PC-9 (cell line): ENCODE data around the gene CEP20.

Source experiments
- CTCF ChIP-seq: fragments of 200-600 bp; sonication (generic); conservative IDR thresholded peaks from 2 replicates; pipeline ENCODE4 v1.6.1; 2017; ENCODE audit warnings: mixed run types, antibody characterized with exemption, mild to moderate bottlenecking, moderate library complexity
- EZH2 ChIP-seq: fragments of 200-600 bp; sonication (generic); IDR thresholded peaks from 2 replicates; pipeline ENCODE4 v1.8.0; 2017; ENCODE audit warnings: antibody characterized with exemption, low read depth

GRCh38 chr16:15925631-15926030, 37.2 kb upstream of the CEP20 start:
- no peak for TF ChIP-seq EZH2
- no peak for TF ChIP-seq CTCF
